Retinal pigment epithelial cell (primary cell): ENCODE measurements around the gene CLEC11A.
"Not testable (repeated sequence)": the region's sequence is repeated elsewhere in the genome, so short reads cannot be mapped to it uniquely, and the experiment has no call there.

ENCODE experiments used
- DNase-seq: peaks from one replicate; pipeline ENCODE4 v3.0.0-alpha.2; 2010; ENCODE audit warnings: low read depth
- H3K4me3 ChIP-seq: 2 replicates; pipeline ENCODE4 v1.5.1; 2011; ENCODE audit warnings: mild to moderate bottlenecking, low read length, control low read depth, moderate library complexity
- CTCF ChIP-seq: conservative IDR thresholded peaks from 2 replicates; pipeline ENCODE4 v1.5.1; 2011; ENCODE audit warnings: low read depth, low read length, control low read depth, inconsistent platforms

Gene CLEC11A

GRCh38 chr19:50764409-50764808, 41.2 kb downstream of the CLEC11A start:
- DNase-seq: no peak
- TF ChIP-seq CTCF: no peak
- H3K4me3 ChIP-seq: no peak overlapping the region

GRCh38 chr19:50766746-50767145, 43.6 kb downstream of the CLEC11A start:
- not testable (repeated sequence) for DNase-seq, H3K4me3 ChIP-seq

GRCh38 chr19:50767263-50767662, 44.1 kb downstream of the CLEC11A start:
- not testable (repeated sequence) for H3K4me3 ChIP-seq, DNase-seq

- no peak for TF ChIP-seq CTCF
- H3K4me3 ChIP-seq: no peak overlapping the region
- DNase-seq: no peak
Measured at GRCh38 chr19:50768277-50768676, 45.1 kb downstream of the CLEC11A start.

GRCh38 chr19:50770164-50770563, 47.0 kb downstream of the CLEC11A start, which contains the start of gene GPR32:
Gene GPR32 (plus strand): TSS chr19:50770464. CDS start chr19:50770601, 137 bp downstream.
- H3K4me3 ChIP-seq, DNase-seq: not testable (repeated sequence)

- H3K4me3 ChIP-seq: no peak overlapping the region
- no peak for DNase-seq
- TF ChIP-seq CTCF: no peak
Measured at GRCh38 chr19:50770888-50771287, 47.7 kb downstream of the CLEC11A start.

GRCh38 chr19:50772476-50772875, 49.3 kb downstream of the CLEC11A start:
- no peak for TF ChIP-seq CTCF
- no peak overlapping the region for H3K4me3 ChIP-seq
- no peak for DNase-seq

GRCh38 chr19:50772912-50773311, 49.7 kb downstream of the CLEC11A start:
- H3K4me3 ChIP-seq, DNase-seq: not testable (repeated sequence)

GRCh38 chr19:50773454-50773853, 50.3 kb downstream of the CLEC11A start:
- not testable (repeated sequence) for DNase-seq, H3K4me3 ChIP-seq
